Measurements from ENCODE around the gene PCDH9.

DNA sequence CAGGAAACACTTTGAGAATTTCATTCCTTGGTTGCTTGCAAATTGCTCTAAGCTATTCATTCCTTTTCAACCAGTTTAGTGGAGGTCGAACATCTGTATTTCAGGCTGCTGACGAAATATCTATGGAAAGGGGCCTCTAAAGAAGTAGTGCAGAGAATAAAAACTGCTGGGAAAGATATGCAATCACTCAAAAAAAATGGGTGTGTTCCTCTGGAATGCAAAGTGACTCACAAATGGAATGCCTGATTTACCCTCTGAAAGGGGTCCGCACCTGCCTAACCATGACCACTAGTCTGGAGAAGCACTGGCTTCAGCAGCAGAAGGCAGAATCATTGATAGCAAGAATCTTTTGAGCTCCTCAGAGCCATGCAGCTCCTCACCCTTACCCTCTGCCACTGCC is 129.4 kb downstream of the PCDH9 start:
- TF ChIP-seq, protein P1, sequence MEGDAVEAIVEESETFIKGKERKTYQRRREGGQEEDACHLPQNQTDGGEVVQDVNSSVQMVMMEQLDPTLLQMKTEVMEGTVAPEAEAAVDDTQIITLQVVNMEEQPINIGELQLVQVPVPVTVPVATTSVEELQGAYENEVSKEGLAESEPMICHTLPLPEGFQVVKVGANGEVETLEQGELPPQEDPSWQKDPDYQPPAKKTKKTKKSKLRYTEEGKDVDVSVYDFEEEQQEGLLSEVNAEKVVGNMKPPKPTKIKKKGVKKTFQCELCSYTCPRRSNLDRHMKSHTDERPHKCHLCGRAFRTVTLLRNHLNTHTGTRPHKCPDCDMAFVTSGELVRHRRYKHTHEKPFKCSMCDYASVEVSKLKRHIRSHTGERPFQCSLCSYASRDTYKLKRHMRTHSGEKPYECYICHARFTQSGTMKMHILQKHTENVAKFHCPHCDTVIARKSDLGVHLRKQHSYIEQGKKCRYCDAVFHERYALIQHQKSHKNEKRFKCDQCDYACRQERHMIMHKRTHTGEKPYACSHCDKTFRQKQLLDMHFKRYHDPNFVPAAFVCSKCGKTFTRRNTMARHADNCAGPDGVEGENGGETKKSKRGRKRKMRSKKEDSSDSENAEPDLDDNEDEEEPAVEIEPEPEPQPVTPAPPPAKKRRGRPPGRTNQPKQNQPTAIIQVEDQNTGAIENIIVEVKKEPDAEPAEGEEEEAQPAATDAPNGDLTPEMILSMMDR (IDR thresholded peaks at IDR 0.05): no peak
- TF ChIP-seq POLR2A (IDR thresholded peaks at IDR 0.05) (no peak), POLR2AphosphoS5 (IDR thresholded peaks at IDR 0.05) (no peak), EP300 (IDR thresholded peaks at IDR 0.05; ENCODE audit: low read depth) (no peak)
